Measurements from ENCODE around the gene B9D2. TPM values are rescaled to one million over a fixed set of nuclear protein-coding genes. Genes with fewer than 3 reads are reported as not detected.

The B9D2 gene
- total RNA-seq, 1 experiment from 2014 or later: 7.3 TPM

DNA sequence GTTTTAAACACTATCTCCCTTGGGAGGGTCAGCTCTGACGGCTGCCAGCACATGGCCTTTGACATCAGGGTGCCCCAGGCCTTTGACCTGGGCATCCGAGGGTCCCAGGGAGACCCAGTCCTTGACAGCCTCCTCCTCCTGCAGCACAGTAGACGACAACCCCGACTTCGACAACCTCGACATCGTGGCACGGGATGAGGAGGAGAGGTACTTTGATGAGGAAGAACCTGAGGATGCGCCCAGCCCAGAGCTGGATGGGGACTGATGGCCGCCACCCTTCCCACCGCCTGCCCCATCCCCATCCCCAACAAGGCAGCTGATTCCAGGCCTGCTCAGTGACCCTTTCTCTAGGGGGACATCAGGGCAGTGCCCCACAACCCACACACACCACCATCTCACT lies 41.5 kb downstream of the B9D2 start:
- Histone ChIP-seq H3K4me2 (ENCODE audit: low read length) (no peak overlapping the region), H3K9ac (ENCODE audit: low read length) (no peak overlapping the region), H3K4me3 (replicated peaks in 1 of 2; ENCODE audit: low read depth in 1 of 2, low read length in 2 of 2) (no peak overlapping the region), H3K9me2 (ENCODE audit: insufficient read depth) (no peaks in the 10 kb centered on the region), H3K9me3 (ENCODE audit: control insufficient read depth in 1 of 2, insufficient read depth in 1 of 2, low read depth in 1 of 2, low read length in 2 of 2) (no peaks in the 10 kb centered on the region), H3K36me3 (ENCODE audit: control insufficient read depth in 1 of 2, insufficient read depth in 2 of 2, low read length in 2 of 2) (peaks cover 3 to 15% of the 10 kb centered on the region in 2 experiments; a peak in 3 of 4 replicates), H3K27ac (ENCODE audit: low read depth, low read length) (no peak overlapping the region), H2AFZ (ENCODE audit: low read depth, low read length, poor library complexity, severe bottlenecking) (no peak overlapping the region), H3K27me3 (ENCODE audit: insufficient read depth, low read length) (no peaks in the 10 kb centered on the region), H3K79me2 (ENCODE audit: insufficient read depth, low read length) (no peaks in the 10 kb centered on the region), H3K4me1 (ENCODE audit: control insufficient read depth in 1 of 2, insufficient read depth in 2 of 2, low read length in 2 of 2) (peaks cover 5 to 31% of the 10 kb centered on the region in 2 experiments; a peak in 3 of 4 replicates), H4K20me1 (ENCODE audit: insufficient read depth) (no peaks in the 10 kb centered on the region)
- POLR2A ChIA-PET: interaction anchor here (0.9 kb wide), 1 partner anchor 62 kb away, joined by 3 read pairs; no protein-coding TSS in a partner anchor
- no peak for ATAC-seq
- no peak for DNase-seq (ENCODE audit: low read depth, low spot score)
- RAD21 ChIA-PET (ENCODE audit: low non-redundant PET in 1 of 2, low total read pairs in 2 of 2, uncharacterized antibody in 2 of 2, unreplicated experiment in 2 of 2): no interaction called here
- TF ChIP-seq, protein P1, sequence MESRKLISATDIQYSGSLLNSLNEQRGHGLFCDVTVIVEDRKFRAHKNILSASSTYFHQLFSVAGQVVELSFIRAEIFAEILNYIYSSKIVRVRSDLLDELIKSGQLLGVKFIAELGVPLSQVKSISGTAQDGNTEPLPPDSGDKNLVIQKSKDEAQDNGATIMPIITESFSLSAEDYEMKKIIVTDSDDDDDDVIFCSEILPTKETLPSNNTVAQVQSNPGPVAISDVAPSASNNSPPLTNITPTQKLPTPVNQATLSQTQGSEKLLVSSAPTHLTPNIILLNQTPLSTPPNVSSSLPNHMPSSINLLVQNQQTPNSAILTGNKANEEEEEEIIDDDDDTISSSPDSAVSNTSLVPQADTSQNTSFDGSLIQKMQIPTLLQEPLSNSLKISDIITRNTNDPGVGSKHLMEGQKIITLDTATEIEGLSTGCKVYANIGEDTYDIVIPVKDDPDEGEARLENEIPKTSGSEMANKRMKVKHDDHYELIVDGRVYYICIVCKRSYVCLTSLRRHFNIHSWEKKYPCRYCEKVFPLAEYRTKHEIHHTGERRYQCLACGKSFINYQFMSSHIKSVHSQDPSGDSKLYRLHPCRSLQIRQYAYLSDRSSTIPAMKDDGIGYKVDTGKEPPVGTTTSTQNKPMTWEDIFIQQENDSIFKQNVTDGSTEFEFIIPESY (IDR thresholded peaks at IDR 0.05; ENCODE audit: extremely low read depth, insufficient replicate concordance, low read length): no peak
- TF ChIP-seq CBX3 (IDR thresholded peaks at IDR 0.05; ENCODE audit: low read depth): no peak
- CTCF ChIA-PET: interaction anchor here (1.1 to 2.3 kb wide), 6 partner anchors 14 to 248 kb away, joined by 4 to 13 read pairs (median 8); partner anchors contain the start of gene DMAC2
- intact Hi-C loops (cut with micrococcal nuclease): loop anchor here (5.0 kb wide), 1 partner anchor 250 kb away; no protein-coding TSS in a partner anchor
- no TSS peak for BruUV-seq (replicated peaks)

- peaks cover 5 to 24% of the 10 kb centered on the region in 2 experiments; a peak in 3 of 4 replicates for H3K4me1 ChIP-seq (ENCODE audit: control insufficient read depth in 1 of 2, insufficient read depth in 2 of 2, low read length in 2 of 2)
- no TSS peak for BruUV-seq (replicated peaks)
- H2AFZ ChIP-seq (ENCODE audit: low read depth, low read length, poor library complexity, severe bottlenecking): no peak overlapping the region
- H3K9me2 ChIP-seq (ENCODE audit: insufficient read depth): no peaks in the 10 kb centered on the region
- no peaks in the 10 kb centered on the region for H4K20me1 ChIP-seq (ENCODE audit: insufficient read depth)
- no peak overlapping the region for H3K9ac ChIP-seq (ENCODE audit: low read length)
- peak overlapping the region; percentile 29; the same call in 1 of the 2 replicates for H3K27ac ChIP-seq (ENCODE audit: low read depth, low read length)
- H3K36me3 ChIP-seq (ENCODE audit: control insufficient read depth in 1 of 2, insufficient read depth in 2 of 2, low read length in 2 of 2): peaks cover 5 to 19% of the 10 kb centered on the region in 2 experiments; a peak in 3 of 4 replicates
- ATAC-seq (peak; percentile 74), DNase-seq (ENCODE audit: low read depth, low spot score) (no peak)
- ChIA-PET CTCF (interaction anchor here (0.7 to 2.3 kb wide), 7 partner anchors 13 to 249 kb away, joined by 3 to 13 read pairs (median 7); partner anchors contain the start of gene DMAC2), RAD21 (ENCODE audit: low non-redundant PET in 1 of 2, low total read pairs in 2 of 2, uncharacterized antibody in 2 of 2, unreplicated experiment in 2 of 2) (no interaction called here), POLR2A (interaction anchor here (0.9 kb wide), 1 partner anchor 63 kb away, joined by 3 read pairs; no protein-coding TSS in a partner anchor)
- no peaks in the 10 kb centered on the region for H3K9me3 ChIP-seq (ENCODE audit: control insufficient read depth in 1 of 2, insufficient read depth in 1 of 2, low read depth in 1 of 2, low read length in 2 of 2)
- H3K79me2 ChIP-seq (ENCODE audit: insufficient read depth, low read length): no peaks in the 10 kb centered on the region
- TF ChIP-seq, protein P2, sequence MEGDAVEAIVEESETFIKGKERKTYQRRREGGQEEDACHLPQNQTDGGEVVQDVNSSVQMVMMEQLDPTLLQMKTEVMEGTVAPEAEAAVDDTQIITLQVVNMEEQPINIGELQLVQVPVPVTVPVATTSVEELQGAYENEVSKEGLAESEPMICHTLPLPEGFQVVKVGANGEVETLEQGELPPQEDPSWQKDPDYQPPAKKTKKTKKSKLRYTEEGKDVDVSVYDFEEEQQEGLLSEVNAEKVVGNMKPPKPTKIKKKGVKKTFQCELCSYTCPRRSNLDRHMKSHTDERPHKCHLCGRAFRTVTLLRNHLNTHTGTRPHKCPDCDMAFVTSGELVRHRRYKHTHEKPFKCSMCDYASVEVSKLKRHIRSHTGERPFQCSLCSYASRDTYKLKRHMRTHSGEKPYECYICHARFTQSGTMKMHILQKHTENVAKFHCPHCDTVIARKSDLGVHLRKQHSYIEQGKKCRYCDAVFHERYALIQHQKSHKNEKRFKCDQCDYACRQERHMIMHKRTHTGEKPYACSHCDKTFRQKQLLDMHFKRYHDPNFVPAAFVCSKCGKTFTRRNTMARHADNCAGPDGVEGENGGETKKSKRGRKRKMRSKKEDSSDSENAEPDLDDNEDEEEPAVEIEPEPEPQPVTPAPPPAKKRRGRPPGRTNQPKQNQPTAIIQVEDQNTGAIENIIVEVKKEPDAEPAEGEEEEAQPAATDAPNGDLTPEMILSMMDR (IDR thresholded peaks at IDR 0.05 in 2 of 3, conservative IDR thresholded peaks at IDR 0.05 in 1 of 3; ENCODE audit: borderline replicate concordance in 1 of 3, insufficient read depth in 1 of 3, low read depth in 2 of 3, low read length in 2 of 3): peak; percentile 56 to 82 (median 68); a peak in 5 of 6 replicates
- TF ChIP-seq CEBPB (IDR thresholded peaks at IDR 0.05; ENCODE audit: low read depth): no peak
- TF ChIP-seq RAD21 (IDR thresholded peaks at IDR 0.05; ENCODE audit: low read depth): peak; percentile 44
- H3K4me2 ChIP-seq (ENCODE audit: low read length): no peak overlapping the region
- no peak overlapping the region for H3K4me3 ChIP-seq (replicated peaks in 1 of 2; ENCODE audit: low read depth in 1 of 2, low read length in 2 of 2)
- intact Hi-C loops (cut with micrococcal nuclease): loop anchor here (5.0 kb wide), 1 partner anchor 251 kb away; no protein-coding TSS in a partner anchor
- H3K27me3 ChIP-seq (ENCODE audit: insufficient read depth, low read length): no peaks in the 10 kb centered on the region
Observed at GRCh38 chr19:41321600-41322270, 42.2 kb downstream of the B9D2 start.
